GM21786 (cell line): ENCODE data around the gene RPGRIP1.
"Not testable (repeated sequence)": the region's sequence is repeated elsewhere in the genome, so short reads cannot be mapped to it uniquely, and the experiment has no call there.

Source experiments
- ATAC-seq: cut with Tn5 transposase; IDR thresholded peaks from one replicate; pipeline ENCODE4 v1.9.1; 2021; ENCODE audit not compliant: unreplicated experiment

RPGRIP1 gene

GRCh38 chr14:21299562-21300130 is 19.8 kb downstream of the RPGRIP1 start:
- ATAC-seq, result no peak

GRCh38 chr14:21300892-21301291 is 21.0 kb downstream of the RPGRIP1 start:
- no peak for ATAC-seq

DNA sequence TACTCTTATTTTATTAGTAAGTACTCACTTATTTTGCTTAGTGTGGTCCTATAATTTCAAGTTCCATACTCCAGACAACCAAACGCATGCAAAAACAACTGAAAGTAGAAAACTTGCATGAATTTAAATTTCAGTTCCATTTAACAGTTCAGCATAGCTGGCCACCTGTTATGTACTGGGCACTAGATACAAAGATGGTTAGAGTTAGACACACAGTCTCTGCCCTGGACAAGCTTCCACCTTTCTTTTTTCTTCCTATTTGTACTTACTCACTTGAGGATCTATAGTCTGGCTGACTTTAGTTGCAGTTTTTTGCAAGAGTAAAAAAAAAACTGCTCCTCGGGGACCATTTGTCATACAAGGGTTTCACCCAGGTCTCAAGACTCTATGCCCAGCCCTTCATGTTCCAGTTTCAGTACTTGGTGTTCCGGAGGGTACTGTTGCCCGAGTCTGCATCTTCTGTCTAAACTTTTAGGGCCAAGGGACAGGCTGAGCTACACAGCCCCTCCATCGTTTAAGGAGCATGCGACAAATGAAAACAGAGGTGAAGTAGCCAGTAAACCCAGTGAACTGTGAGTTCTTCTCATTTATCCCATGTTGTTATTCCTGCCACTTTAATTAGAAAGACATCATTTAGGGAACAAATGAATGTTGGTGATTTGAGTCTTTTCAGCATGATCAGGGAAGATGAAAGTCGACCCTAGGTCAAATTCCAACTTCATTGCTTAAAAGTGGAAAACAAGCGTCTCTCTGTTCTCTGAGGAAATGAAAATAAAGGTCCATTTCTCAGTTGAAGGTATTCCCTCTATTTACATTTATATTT is 22.3 kb downstream of the RPGRIP1 start:
- no peak for ATAC-seq

DNA sequence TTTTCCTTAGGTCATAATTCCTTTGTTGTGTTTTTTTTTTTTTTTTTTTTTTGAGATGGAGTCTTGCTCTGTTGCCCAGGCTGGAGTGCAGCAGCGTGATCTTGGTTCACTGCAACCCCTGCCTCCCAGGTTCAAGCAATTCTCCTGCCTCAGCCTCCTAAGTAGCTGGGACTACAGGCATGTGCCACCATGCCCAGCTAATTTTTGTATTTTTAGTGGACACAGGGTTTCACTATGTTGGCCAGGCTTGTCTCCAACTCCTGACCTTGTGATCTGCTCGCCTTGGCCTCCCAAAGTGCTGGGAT is 22.9 kb downstream of the RPGRIP1 start:
- not testable (repeated sequence) for ATAC-seq

DNA sequence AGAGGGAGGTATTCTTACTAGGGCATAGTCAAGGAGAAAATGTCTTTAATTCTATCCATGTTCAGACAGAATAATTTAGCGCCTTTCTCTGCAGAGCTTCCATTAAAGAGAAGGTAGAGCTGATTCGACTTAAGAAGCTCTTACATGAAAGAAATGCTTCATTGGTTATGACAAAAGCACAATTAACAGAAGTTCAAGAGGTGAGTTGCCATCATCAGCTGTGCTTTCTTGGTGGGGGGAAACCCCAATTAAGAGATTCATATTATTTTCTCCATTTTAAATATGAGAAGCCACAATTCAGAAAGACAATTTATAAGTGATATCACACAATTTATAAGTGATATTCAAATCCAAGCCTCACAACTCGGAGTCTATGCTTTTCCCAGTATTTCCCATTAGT is 27.8 kb downstream of the RPGRIP1 start:
- no peak for ATAC-seq

DNA sequence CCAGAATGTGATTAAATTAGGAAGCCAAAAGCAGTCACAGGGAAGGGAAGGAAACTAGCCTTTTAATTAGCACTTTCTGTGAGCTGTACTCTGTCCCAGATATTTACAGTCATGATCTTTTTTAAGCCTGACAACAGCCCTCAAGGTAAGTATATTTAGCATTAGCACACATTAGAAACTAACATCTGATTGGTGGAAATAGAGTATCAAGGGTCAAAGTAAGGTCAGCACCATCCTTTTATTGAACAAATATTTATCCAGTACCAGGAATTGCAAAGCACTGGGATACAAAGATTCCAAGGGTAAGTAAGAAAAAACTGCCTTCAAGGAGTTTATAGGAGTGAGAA is 28.2 kb downstream of the RPGRIP1 start:
- ATAC-seq, result no peak

DNA sequence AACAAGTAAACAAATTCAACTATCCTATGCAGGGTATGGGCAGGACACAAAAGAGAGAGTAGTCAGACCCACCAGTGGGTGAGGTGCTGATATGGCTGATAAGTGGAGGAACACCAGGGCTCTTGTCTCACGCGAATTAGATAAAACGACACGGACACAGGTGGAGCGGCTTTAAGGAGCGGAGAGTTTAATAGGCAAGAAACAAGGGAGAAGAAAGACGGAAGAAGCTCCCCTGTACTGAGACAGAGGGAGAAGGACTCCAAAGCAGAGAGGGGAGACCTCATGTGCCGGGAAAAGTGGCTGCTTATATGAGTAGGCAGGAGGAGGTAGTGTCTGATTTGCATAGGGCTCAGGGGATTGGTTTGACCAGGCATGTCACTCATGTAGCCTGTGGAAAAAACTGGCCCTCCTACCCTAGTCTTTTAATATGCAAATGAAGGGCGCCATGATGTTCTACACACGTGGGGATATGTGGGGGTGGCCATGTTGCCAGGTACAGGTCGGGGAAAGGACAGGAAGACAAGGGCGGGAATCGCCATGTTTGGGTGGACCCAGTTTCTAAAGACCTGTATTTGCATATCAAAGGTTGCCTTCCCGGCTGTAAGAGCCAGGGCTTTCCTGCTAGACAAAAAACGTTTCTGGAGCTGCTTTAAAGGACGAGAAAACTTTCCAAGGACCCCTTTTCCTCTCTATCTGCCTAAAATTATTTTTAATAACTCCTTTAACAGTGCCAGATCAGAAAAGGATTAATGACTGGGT is 28.8 kb downstream of the RPGRIP1 start:
- peak; percentile 85 for ATAC-seq

GRCh38 chr14:21309238-21309636 is 29.4 kb downstream of the RPGRIP1 start:
- ATAC-seq, result no peak

- no peak for ATAC-seq
These were observed 30.1 kb downstream of the RPGRIP1 start for GRCh38 chr14:21309956-21310355.

- no peak for ATAC-seq
These were observed 31.7 kb downstream of the RPGRIP1 start for GRCh38 chr14:21311614-21312013.

DNA sequence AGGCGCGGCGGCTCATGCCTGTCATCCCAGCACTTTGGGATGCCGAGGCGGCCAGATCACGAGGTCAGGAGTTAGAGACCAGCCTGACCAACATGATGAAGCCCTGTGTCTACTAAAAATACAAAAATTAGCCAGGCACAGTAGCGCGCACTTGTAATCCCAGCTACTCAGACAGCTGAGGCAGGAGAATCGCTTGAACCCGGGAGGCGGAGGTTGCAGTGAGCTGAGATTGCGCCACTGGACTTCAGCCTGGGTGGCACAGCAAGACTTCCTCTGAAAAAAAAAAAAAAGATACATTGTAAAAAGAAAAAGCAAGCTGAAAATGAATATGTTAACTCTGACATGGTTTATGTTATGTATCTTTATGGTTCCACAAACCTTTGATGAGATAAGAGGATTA is 33.6 kb downstream of the RPGRIP1 start:
- no peak for ATAC-seq

DNA sequence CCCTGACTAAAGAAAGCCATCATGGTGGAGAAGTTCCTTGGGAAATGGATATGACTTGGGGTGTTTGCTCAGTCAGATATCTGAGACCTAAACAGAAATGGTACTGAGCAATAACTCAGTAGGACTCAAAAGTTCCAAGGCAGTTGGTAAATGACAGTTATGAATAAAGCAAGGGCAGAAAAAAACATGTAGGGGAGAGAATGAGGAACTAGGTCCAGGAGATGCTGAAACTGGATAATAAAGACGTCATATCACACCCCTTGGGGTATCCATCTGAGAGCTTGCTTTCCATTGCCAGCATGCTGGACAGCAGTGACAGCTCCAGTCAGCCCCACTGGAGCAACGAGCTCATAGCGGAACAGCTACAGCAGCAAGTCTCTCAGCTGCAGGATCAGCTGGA is 37.5 kb downstream of the RPGRIP1 start:
- no peak for ATAC-seq

GRCh38 chr14:21320913-21321312 is 41.0 kb downstream of the RPGRIP1 start:
- ATAC-seq, result no peak

- ATAC-seq, result no peak
These were observed 42.8 kb downstream of the RPGRIP1 start for GRCh38 chr14:21322716-21323115.

DNA sequence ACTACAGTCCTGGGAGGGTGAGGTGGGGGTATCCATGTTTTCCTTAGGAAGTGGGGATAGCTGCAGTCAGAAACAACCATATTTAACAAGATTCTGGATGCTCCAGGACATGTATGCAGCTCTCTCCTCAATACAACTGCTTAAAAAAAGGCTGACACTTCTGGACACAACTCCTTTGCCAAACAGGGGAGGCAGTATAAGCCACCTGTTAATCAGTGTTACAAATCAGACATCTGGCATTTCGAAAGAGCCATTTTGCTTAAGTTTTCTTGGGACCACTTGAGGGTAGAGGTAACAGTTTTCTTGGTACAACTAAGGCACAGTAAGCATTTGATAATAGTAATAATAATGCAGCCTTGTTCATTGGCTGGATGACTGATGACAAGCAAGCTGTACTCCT is 47.1 kb downstream of the RPGRIP1 start:
- ATAC-seq, result no peak
